Body of pancreas (tissue), 4 donors: ENCODE data around the gene MSX1.

ENCODE experiments used
- CTCF ChIP-seq, 7 experiments: fragments of 450-650 bp in 4 of 7; fragments of 200-600 bp in 3 of 7; sonication (generic) in 3 of 7; IDR thresholded peaks; one replicate each; pipeline ENCODE4 v1.5.1; 2016 to 2019; ENCODE audit warnings: antibody characterized with exemption in 7 of 7
- POLR2A ChIP-seq, 3 donors: fragments of 450-650 bp; IDR thresholded peaks; one replicate each; pipeline ENCODE4 v1.6.1; 2016; ENCODE audit warnings: antibody characterized with exemption in 3 of 3, mild to moderate bottlenecking in 2 of 3

GRCh38 chr4:4843635-4844291 lies 15.7 kb upstream of the MSX1 start:
- no peak for TF ChIP-seq POLR2A (IDR thresholded peaks at IDR 0.05)
- TF ChIP-seq CTCF (IDR thresholded peaks at IDR 0.05) = no peak
